HCT116 (cell line): Measurements from ENCODE around the gene SMIM3. TPM values are rescaled to one million over a fixed set of nuclear protein-coding genes. Genes with fewer than 3 reads are reported as not detected.
A peak's percentile ranks its signal among the peaks of the same experiment; 100 is the strongest.

ENCODE experiments used
- ATAC-seq: fragments of 200-7000 bp; cut with Tn5 transposase; 2 replicates; pipeline ENCODE4 v1.9.1; 2020; ENCODE audit warnings: mild to moderate bottlenecking, moderate library complexity
- BruUV-seq: library from RNA; stranded (reverse); fragments of 400-500 nt; replicated peaks from 2 replicates; lab custom pipeline; 2021; lab: Mats Ljungman, UMichigan
- CTCF ChIA-PET: fragments of 300-600 bp; sonication (Branson Sonifier 250); formaldehyde crosslinking; loops from one replicate; lab custom pipeline; 2021; ENCODE audit warnings: antibody characterized with exemption; lab: Charles Lee
- POLR2A ChIA-PET: fragments of 300-600, 350-600 bp; sonication (Branson Sonifier 250); formaldehyde crosslinking; loops from one replicate; lab custom pipeline; 2021; ENCODE audit warnings: antibody characterized with exemption; lab: Charles Lee
- RAD21 ChIA-PET, 2 experiments: fragments of 300-600 bp; sonication (Branson Sonifier 250); formaldehyde crosslinking; loops; one replicate each; lab custom pipeline; 2023; ENCODE audit warnings: low total read pairs in 2 of 2; ENCODE audit not compliant: uncharacterized antibody in 2 of 2, unreplicated experiment in 2 of 2, low non-redundant PET in 1 of 2; lab: Charles Lee
- DNase-seq: peaks from one replicate; pipeline ENCODE4 v3.0.0-alpha.2; 2010; ENCODE audit warnings: low read depth, low spot score
- H2AFZ ChIP-seq: fragments of 200-600 bp; shearing (Covaris generic), sonication (generic); 2 replicates; pipeline ENCODE4 v1.6.1; 2017; ENCODE audit warnings: low read depth, mixed run types, mixed read lengths, antibody characterized with exemption, low read length; ENCODE audit not compliant: poor library complexity, severe bottlenecking
- H3K27ac ChIP-seq: 2 replicates; pipeline ENCODE4 v1.5.1; 2012; ENCODE audit warnings: low read depth, low read length
- H3K27me3 ChIP-seq: fragments of 200-600 bp; sonication (generic); 2 replicates; pipeline ENCODE4 v1.6.1; 2016; ENCODE audit warnings: mixed run types, low read length, mixed read lengths; ENCODE audit not compliant: insufficient read depth
- H3K36me3 ChIP-seq, 2 experiments: fragments of 200-500 bp in 1 of 2; fragments of 200-600 bp in 1 of 2; sonication (Bioruptor generic) in 1 of 2; sonication (generic) in 1 of 2; 2 replicates each; pipeline versions ENCODE4 v1.5.1 to v1.6.1; 2014 to 2016; ENCODE audit warnings: low read length in 2 of 2, inconsistent platforms in 1 of 2, mixed read lengths in 1 of 2, mixed run types in 1 of 2; ENCODE audit not compliant: insufficient read depth in 2 of 2, control insufficient read depth in 1 of 2
- H3K4me1 ChIP-seq, 2 experiments: fragments of 200-600 bp in 1 of 2; sonication (generic) in 1 of 2; 2 replicates each; pipeline versions ENCODE4 v1.5.1 to v1.6.1; 2012 to 2017; ENCODE audit warnings: low read length in 2 of 2, inconsistent platforms in 1 of 2, mild to moderate bottlenecking in 1 of 2, mixed read lengths in 1 of 2, mixed run types in 1 of 2, moderate library complexity in 1 of 2; ENCODE audit not compliant: insufficient read depth in 2 of 2, control insufficient read depth in 1 of 2
- H3K4me2 ChIP-seq: fragments of 200-600 bp; sonication (generic); 2 replicates; pipeline ENCODE4 v1.6.1; 2017; ENCODE audit warnings: mixed run types, low read length, mixed read lengths
- H3K4me3 ChIP-seq, 2 experiments: fragments of 200-600 bp in 1 of 2; sonication (generic) in 1 of 2; replicated peaks in 1 of 2; 2 replicates each; pipeline ENCODE4 v1.5.1; 2011 to 2016; ENCODE audit warnings: low read length in 2 of 2, control low read depth in 1 of 2, low read depth in 1 of 2, mild to moderate bottlenecking in 1 of 2, mixed read lengths in 1 of 2, mixed run types in 1 of 2
- H3K79me2 ChIP-seq: fragments of 200-600 bp; sonication (generic); 2 replicates; pipeline ENCODE4 v1.6.1; 2017; ENCODE audit warnings: mild to moderate bottlenecking, mixed run types, low read length, moderate library complexity, mixed read lengths; ENCODE audit not compliant: insufficient read depth
- H3K9ac ChIP-seq: fragments of 200-600 bp; sonication (generic); 2 replicates; pipeline ENCODE4 v1.6.1; 2016; ENCODE audit warnings: low read length, mixed read lengths
- H3K9me2 ChIP-seq: fragments of 200-600 bp; sonication (generic), shearing (Covaris generic); 2 replicates; pipeline ENCODE4 v1.6.1; 2017; ENCODE audit warnings: mixed run types, mild to moderate bottlenecking, moderate library complexity; ENCODE audit not compliant: insufficient read depth
- H3K9me3 ChIP-seq, 2 experiments: fragments of 200-500 bp in 1 of 2; fragments of 200-600 bp in 1 of 2; sonication (Bioruptor generic) in 1 of 2; sonication (generic) in 1 of 2; 2 replicates each; pipeline ENCODE4 v1.6.1; 2014 to 2017; ENCODE audit warnings: low read length in 2 of 2, mixed read lengths in 2 of 2, inconsistent platforms in 1 of 2, low read depth in 1 of 2, mild to moderate bottlenecking in 1 of 2, mixed run types in 1 of 2, moderate library complexity in 1 of 2; ENCODE audit not compliant: control insufficient read depth in 1 of 2, insufficient read depth in 1 of 2
- H4K20me1 ChIP-seq: fragments of 200-600 bp; sonication (generic), shearing (Covaris generic); 2 replicates; pipeline ENCODE4 v1.6.1; 2017; ENCODE audit warnings: mixed run types, mild to moderate bottlenecking, moderate library complexity; ENCODE audit not compliant: insufficient read depth
- EGR1 ChIP-seq: IDR thresholded peaks from 2 replicates; pipeline ENCODE4 v1.6.1; 2012; ENCODE audit warnings: low read depth
- ELF1 ChIP-seq: IDR thresholded peaks from 2 replicates; pipeline ENCODE4 v1.6.1; 2012; ENCODE audit warnings: low read depth, borderline replicate concordance
- EZH2phosphoT487 ChIP-seq: fragments of 200-600 bp; IDR thresholded peaks from 2 replicates; pipeline ENCODE4 v1.6.1; 2018; ENCODE audit warnings: antibody characterized with exemption, borderline replicate concordance
- FOSL1 ChIP-seq: IDR thresholded peaks from 2 replicates; pipeline ENCODE4 v1.6.1; 2012; ENCODE audit warnings: low read depth
- JUND ChIP-seq: IDR thresholded peaks from 2 replicates; pipeline ENCODE4 v1.6.1; 2012
- POLR2A ChIP-seq: IDR thresholded peaks from 2 replicates; pipeline ENCODE4 v1.7.0; 2011; ENCODE audit warnings: borderline replicate concordance; ENCODE audit not compliant: insufficient read depth, insufficient read length; ENCODE audit errors: extremely low read depth
- RAD21 ChIP-seq: IDR thresholded peaks from 2 replicates; pipeline ENCODE4 v1.6.1; 2012; ENCODE audit warnings: low read depth, mild to moderate bottlenecking
- REST ChIP-seq: IDR thresholded peaks from 2 replicates; pipeline ENCODE4 v1.6.1; 2012; ENCODE audit warnings: low read depth
- SIN3A ChIP-seq: IDR thresholded peaks from 2 replicates; pipeline ENCODE4 v1.6.1; 2012; ENCODE audit warnings: low read depth
- SP1 ChIP-seq: IDR thresholded peaks from 2 replicates; pipeline ENCODE4 v1.6.1; 2012; ENCODE audit warnings: low read depth
- TCF7L2 ChIP-seq: IDR thresholded peaks from 2 replicates; pipeline ENCODE4 v1.7.0; 2011; ENCODE audit warnings: borderline replicate concordance, inconsistent platforms; ENCODE audit not compliant: insufficient read depth, insufficient read length; ENCODE audit errors: extremely low read depth
- ZNF274 ChIP-seq: fragments of 200-500 bp; sonication (Bioruptor generic); IDR thresholded peaks from 2 replicates; pipeline ENCODE4 v1.6.1; 2014; ENCODE audit warnings: mild to moderate bottlenecking, low read depth, low read length, inconsistent platforms
- intact Hi-C: fragments of 100-400 bp; cut with micrococcal nuclease; formaldehyde crosslinking; loops from 2 replicates; pipeline ENCODE4 v1.10.0; 2022
- total RNA-seq: library from RNA; stranded (reverse); gene quantifications from one replicate; pipeline ENCODE4 v1.2.1, GENCODE V29; 2021; ENCODE audit not compliant: unreplicated experiment
- TF ChIP-seq, protein P1 (sequence below): IDR thresholded peaks from 2 replicates; pipeline ENCODE4 v1.6.1; 2012
- TF ChIP-seq, protein P2 (sequence below): IDR thresholded peaks from 2 replicates; pipeline ENCODE4 v1.6.1; 2011; ENCODE audit warnings: mild to moderate bottlenecking, low read length, moderate library complexity; ENCODE audit not compliant: insufficient replicate concordance; ENCODE audit errors: extremely low read depth

The SMIM3 gene
- total RNA-seq, 1 experiment from 2014 or later, result 35.4 TPM

DNA sequence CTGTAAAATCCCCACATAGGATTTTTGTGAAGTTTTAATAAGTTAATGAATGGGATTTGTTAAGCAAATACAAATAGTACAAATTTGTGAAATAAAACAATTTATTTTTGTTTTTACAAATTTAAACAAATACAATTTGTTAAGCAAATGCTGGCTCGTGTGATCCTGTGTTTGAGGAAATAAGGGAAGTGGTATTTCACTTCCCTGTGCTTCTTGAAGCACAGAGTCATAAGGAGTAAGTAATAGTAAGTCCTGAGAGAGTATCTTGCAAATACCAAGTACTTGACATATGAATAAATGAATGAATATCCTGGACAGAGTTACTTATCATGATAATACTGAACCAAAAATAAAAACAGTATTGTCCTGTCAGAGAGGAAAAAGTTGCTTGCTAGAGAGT is 9.1 kb downstream of the SMIM3 start (continued):
- no peak for TF ChIP-seq REST
- no peak for TF ChIP-seq ZNF274
- no peak for TF ChIP-seq SP1
- no peak for TF ChIP-seq RAD21
- no peak for TF ChIP-seq SIN3A

GRCh38 chr5:150788977-150789376 is 10.4 kb downstream of the SMIM3 start:
- no peak overlapping the region for H2AFZ ChIP-seq
- no peaks in the 10 kb centered on the region for H3K27me3 ChIP-seq
- CTCF ChIA-PET, result interaction anchor here (3.2 kb wide), 1 partner anchor 12 kb away, joined by 12 read pairs; no protein-coding TSS in a partner anchor
- RAD21 ChIA-PET, result no interaction called here
- H3K9ac ChIP-seq, result no peak overlapping the region
- H3K4me1 ChIP-seq, result peaks cover 70 to 71% of the 10 kb centered on the region in 2 experiments
- no TSS peak for BruUV-seq
- H3K9me2 ChIP-seq, result no peaks in the 10 kb centered on the region
- H3K79me2 ChIP-seq, result peaks cover 82% of the 10 kb centered on the region
- intact Hi-C loops, result loop anchor here (10.0 kb wide), 1 partner anchor 334 kb away; no protein-coding TSS in a partner anchor
- H4K20me1 ChIP-seq, result no peaks in the 10 kb centered on the region
- no peak for TF ChIP-seq JUND
- no peak for TF ChIP-seq POLR2A
- TF ChIP-seq, protein P1, sequence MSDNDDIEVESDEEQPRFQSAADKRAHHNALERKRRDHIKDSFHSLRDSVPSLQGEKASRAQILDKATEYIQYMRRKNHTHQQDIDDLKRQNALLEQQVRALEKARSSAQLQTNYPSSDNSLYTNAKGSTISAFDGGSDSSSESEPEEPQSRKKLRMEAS, result no peak
- TF ChIP-seq EZH2phosphoT487, result no peak
- no peak for TF ChIP-seq SIN3A
- TF ChIP-seq EGR1, result no peak
- TF ChIP-seq ZNF274, result no peak
- no peak for TF ChIP-seq FOSL1
- TF ChIP-seq, protein P2, sequence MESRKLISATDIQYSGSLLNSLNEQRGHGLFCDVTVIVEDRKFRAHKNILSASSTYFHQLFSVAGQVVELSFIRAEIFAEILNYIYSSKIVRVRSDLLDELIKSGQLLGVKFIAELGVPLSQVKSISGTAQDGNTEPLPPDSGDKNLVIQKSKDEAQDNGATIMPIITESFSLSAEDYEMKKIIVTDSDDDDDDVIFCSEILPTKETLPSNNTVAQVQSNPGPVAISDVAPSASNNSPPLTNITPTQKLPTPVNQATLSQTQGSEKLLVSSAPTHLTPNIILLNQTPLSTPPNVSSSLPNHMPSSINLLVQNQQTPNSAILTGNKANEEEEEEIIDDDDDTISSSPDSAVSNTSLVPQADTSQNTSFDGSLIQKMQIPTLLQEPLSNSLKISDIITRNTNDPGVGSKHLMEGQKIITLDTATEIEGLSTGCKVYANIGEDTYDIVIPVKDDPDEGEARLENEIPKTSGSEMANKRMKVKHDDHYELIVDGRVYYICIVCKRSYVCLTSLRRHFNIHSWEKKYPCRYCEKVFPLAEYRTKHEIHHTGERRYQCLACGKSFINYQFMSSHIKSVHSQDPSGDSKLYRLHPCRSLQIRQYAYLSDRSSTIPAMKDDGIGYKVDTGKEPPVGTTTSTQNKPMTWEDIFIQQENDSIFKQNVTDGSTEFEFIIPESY, result no peak
- TF ChIP-seq TCF7L2, result no peak
- no peak for TF ChIP-seq ELF1
- TF ChIP-seq, all 23 proteins: peak for 0
- ATAC-seq, result no peak
- no peaks in the 10 kb centered on the region for H3K36me3 ChIP-seq
- peak overlapping the region; percentile 79 for H3K27ac ChIP-seq
- DNase-seq, result no peak
- no peak overlapping the region for H3K4me3 ChIP-seq
- no peaks in the 10 kb centered on the region for H3K9me3 ChIP-seq
- POLR2A ChIA-PET, result interaction anchor here (0.6 to 2.0 kb wide), 4 partner anchors 22 to 971 kb away, joined by 3 to 6 read pairs (median 3); partner anchors contain the start of genes DCTN4 and RBM22
- peak overlapping the region; percentile 79 for H3K4me2 ChIP-seq
